GM18858 (cell line): ENCODE results near the gene CCNY.

ENCODE experiments used
- ATAC-seq: cut with Tn5 transposase; IDR thresholded peaks from one replicate; pipeline ENCODE4 v1.9.1; 2021; ENCODE audit not compliant: unreplicated experiment

Gene CCNY

GRCh38 chr10:35546824-35547225, 210.5 kb downstream of the CCNY start:
- ATAC-seq, result no peak

GRCh38 chr10:35552650-35553342, 216.5 kb downstream of the CCNY start:
- no peak for ATAC-seq

- no peak for ATAC-seq
These were observed 217.7 kb downstream of the CCNY start for GRCh38 chr10:35554036-35554435.

- ATAC-seq, result peak; percentile 69
These were observed 218.2 kb downstream of the CCNY start for GRCh38 chr10:35554461-35555056.

GRCh38 chr10:35555962-35556930, 219.9 kb downstream of the CCNY start:
- ATAC-seq, result no peak

- no peak for ATAC-seq
These were observed 222.0 kb downstream of the CCNY start for GRCh38 chr10:35558276-35558675.

GRCh38 chr10:35559416-35559815, 223.1 kb downstream of the CCNY start:
- no peak for ATAC-seq

GRCh38 chr10:35561715-35562114, 225.4 kb downstream of the CCNY start:
- ATAC-seq, result no peak

- ATAC-seq, result no peak
These were observed 226.1 kb downstream of the CCNY start for GRCh38 chr10:35562427-35562826.

- no peak for ATAC-seq
These were observed 227.1 kb downstream of the CCNY start for GRCh38 chr10:35563261-35563891.

- ATAC-seq, result peak; percentile 75
These were observed 228.1 kb downstream of the CCNY start for GRCh38 chr10:35564341-35564968.

GRCh38 chr10:35565602-35566081, 229.3 kb downstream of the CCNY start:
- ATAC-seq, result no peak

GRCh38 chr10:35567951-35568350, 231.6 kb downstream of the CCNY start:
- ATAC-seq, result no peak

- ATAC-seq, result no peak
These were observed 232.2 kb downstream of the CCNY start for GRCh38 chr10:35568483-35569015.

GRCh38 chr10:35569111-35569707, 232.9 kb downstream of the CCNY start:
- ATAC-seq, result no peak

GRCh38 chr10:35569836-35570235, 233.5 kb downstream of the CCNY start:
- no peak for ATAC-seq

- ATAC-seq, result no peak
These were observed 234.1 kb downstream of the CCNY start for GRCh38 chr10:35570397-35570796.

GRCh38 chr10:35572583-35572982, 236.3 kb downstream of the CCNY start:
- ATAC-seq, result no peak

- no peak for ATAC-seq
These were observed 237.5 kb downstream of the CCNY start for GRCh38 chr10:35573796-35574195.

GRCh38 chr10:35574924-35575352, 238.6 kb downstream of the CCNY start:
- ATAC-seq, result no peak
